ENCODE results near the gene GNAQ.

GRCh38 chr9:77954013-77954665 lies 77.5 kb downstream of the GNAQ start:
- TF ChIP-seq CTCF (IDR thresholded peaks at IDR 0.05) = no peak
- no peak for TF ChIP-seq EP300 (IDR thresholded peaks at IDR 0.05)
